Peyer's patch (tissue), 4 donors: ENCODE measurements around the gene SNRK. TPM values are rescaled to one million over a fixed set of nuclear protein-coding genes. Genes with fewer than 3 reads are reported as not detected.

Experiments used
- DNase-seq, 3 donors: peaks; one replicate each; pipeline ENCODE4 v3.0.0-alpha.2; 2017 to 2019
- H3K27ac ChIP-seq, 4 donors: fragments of 200-600 bp; sonication (generic); one replicate each; pipeline ENCODE4 v1.5.1; 2016 to 2019
- H3K27me3 ChIP-seq, 2 donors: fragments of 200-600 bp; sonication (generic); one replicate each; pipeline ENCODE4 v1.5.1; 2019
- H3K36me3 ChIP-seq, 3 donors: fragments of 200-600 bp; sonication (generic); one replicate each; pipeline ENCODE4 v1.5.1; 2016 to 2019
- H3K4me1 ChIP-seq, 4 donors: fragments of 200-600 bp; sonication (generic); one replicate each; pipeline ENCODE4 v1.5.1; 2016 to 2019
- H3K4me3 ChIP-seq, 4 donors: fragments of 200-600 bp; sonication (generic); 1 replicate in 3 of 4; 2 replicates in 1 of 4; pipeline ENCODE4 v1.5.1; 2016 to 2019; ENCODE audit warnings: mild to moderate bottlenecking in 1 of 4
- H3K9me3 ChIP-seq, 4 donors: fragments of 200-600 bp; sonication (generic); one replicate each; pipeline ENCODE4 v1.5.1; 2016 to 2019; ENCODE audit warnings: mild to moderate bottlenecking in 1 of 4
- CTCF ChIP-seq, 6 experiments: fragments of 450-650 bp in 4 of 6; fragments of 200-600 bp in 2 of 6; sonication (generic) in 1 of 6; IDR thresholded peaks; one replicate each; pipeline ENCODE4 v1.5.1; 2017 to 2019; ENCODE audit warnings: antibody characterized with exemption in 6 of 6, mild to moderate bottlenecking in 3 of 6, moderate library complexity in 1 of 6
- POLR2A ChIP-seq, 2 donors: fragments of 450-650 bp; IDR thresholded peaks; one replicate each; pipeline ENCODE4 v1.5.1; 2017; ENCODE audit warnings: antibody characterized with exemption in 2 of 2, mild to moderate bottlenecking in 2 of 2, moderate library complexity in 2 of 2
- total RNA-seq, 4 donors: library from RNA; depleted of rRNA; stranded (reverse); fragments of >200 nt; gene quantifications; one replicate each; pipeline ENCODE4 v1.1.0, GENCODE V29; 2016

SNRK gene
- total RNA-seq, 4 donors from 2014 or later: 48.7 to 69.4 (median 56.7) TPM

DNA sequence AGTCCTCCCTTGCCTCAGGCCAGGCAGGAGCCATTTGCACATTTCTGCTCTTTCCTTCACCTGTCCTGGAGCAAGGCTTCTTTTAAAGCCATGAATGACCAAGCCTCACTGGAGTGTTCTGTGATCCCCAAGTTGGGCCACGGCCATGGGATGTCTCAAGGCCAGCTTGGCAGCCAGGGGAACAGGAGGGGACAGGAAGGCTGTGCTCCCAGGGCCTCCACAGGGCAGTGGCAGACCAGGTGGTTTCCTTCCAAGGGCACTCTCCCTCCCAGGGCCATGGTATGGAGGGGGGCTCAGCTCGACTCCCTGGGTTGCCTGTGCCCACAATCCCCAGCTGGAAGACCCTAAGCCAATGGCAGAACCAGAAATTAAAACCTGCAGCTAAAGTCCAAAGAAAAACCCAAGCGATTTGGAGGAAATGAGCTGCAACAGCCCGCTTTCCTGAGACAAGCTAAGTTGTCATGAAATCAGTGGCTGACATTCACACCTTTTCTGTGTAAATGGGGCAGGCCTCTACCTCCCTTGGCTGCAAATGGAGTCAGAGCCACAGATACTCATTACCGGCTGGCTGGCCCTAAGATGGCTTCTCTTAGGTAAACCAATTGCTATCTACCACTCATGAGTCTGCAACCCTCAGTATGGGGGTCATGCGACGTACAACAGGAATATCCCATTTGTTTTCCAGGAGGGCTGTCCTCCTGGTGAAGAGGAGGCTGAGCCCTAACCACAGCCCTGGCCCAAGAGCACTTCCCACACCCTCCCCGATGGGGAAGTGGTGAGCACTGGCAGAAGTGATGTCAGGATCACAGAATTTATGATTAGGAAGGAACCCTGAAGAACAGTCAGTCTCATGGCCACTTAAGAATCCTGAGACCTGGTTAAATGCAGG, 83.3 kb downstream of the SNRK start:
- no peaks in the 10 kb centered on the region for H3K27me3 ChIP-seq
- peaks cover 0 to 10% (median 0%) of the 10 kb centered on the region in 4 donors for H3K4me1 ChIP-seq
- peaks cover 0 to 10% (median 0%) of the 10 kb centered on the region in 3 donors for H3K36me3 ChIP-seq
- no peak for DNase-seq
- TF ChIP-seq CTCF (IDR thresholded peaks at IDR 0.05): no peak
- no peak for TF ChIP-seq POLR2A (IDR thresholded peaks at IDR 0.05)
- H3K27ac ChIP-seq: no peak overlapping the region
- H3K9me3 ChIP-seq: no peaks in the 10 kb centered on the region
- no peak overlapping the region for H3K4me3 ChIP-seq

GRCh38 chr3:43370293-43370980, 84.1 kb downstream of the SNRK start:
- Histone ChIP-seq H3K4me1 (peaks cover 0 to 10% (median 0%) of the 10 kb centered on the region in 4 donors), H3K4me3 (no peak overlapping the region), H3K27me3 (no peaks in the 10 kb centered on the region), H3K36me3 (peaks cover 0 to 10% (median 0%) of the 10 kb centered on the region in 3 donors), H3K27ac (no peak overlapping the region), H3K9me3 (no peaks in the 10 kb centered on the region)
- no peak for DNase-seq
- no peak for TF ChIP-seq CTCF (IDR thresholded peaks at IDR 0.05)
- no peak for TF ChIP-seq POLR2A (IDR thresholded peaks at IDR 0.05)

DNA sequence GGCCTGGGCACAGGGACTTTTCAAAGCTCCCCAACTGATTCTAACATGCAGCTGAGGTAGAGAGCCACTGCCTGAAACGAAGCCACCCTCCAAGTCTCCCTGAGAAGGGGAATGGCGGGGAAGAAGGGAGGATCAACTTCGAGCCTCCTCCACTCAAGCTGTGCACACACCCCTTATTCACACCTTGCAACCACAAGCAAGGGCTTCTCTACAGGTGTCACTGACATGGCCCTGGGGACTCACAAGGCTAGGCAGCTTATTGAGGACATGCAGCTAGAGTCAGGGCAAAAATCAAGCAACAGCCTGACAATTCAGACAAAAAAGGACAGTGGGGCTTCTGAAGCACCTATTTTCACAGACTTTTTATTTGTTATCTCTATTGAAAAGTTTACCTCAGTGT, 85.2 kb downstream of the SNRK start:
- Histone ChIP-seq H3K4me3 (no peak overlapping the region), H3K27ac (no peak overlapping the region), H3K27me3 (no peaks in the 10 kb centered on the region), H3K9me3 (no peaks in the 10 kb centered on the region), H3K36me3 (peaks cover 0 to 2% (median 0%) of the 10 kb centered on the region in 3 donors), H3K4me1 (peaks cover 0 to 2% (median 0%) of the 10 kb centered on the region in 4 donors)
- DNase-seq: no peak
- TF ChIP-seq CTCF (IDR thresholded peaks at IDR 0.05) (no peak), POLR2A (IDR thresholded peaks at IDR 0.05) (no peak)

GRCh38 chr3:43372007-43372740, 85.8 kb downstream of the SNRK start:
- Histone ChIP-seq H3K9me3 (no peaks in the 10 kb centered on the region), H3K27me3 (no peaks in the 10 kb centered on the region), H3K27ac (no peak overlapping the region), H3K4me1 (no peaks in the 10 kb centered on the region), H3K4me3 (no peak overlapping the region), H3K36me3 (no peaks in the 10 kb centered on the region)
- TF ChIP-seq POLR2A (IDR thresholded peaks at IDR 0.05): no peak
- TF ChIP-seq CTCF (IDR thresholded peaks at IDR 0.05): no peak
- no peak for DNase-seq

DNA sequence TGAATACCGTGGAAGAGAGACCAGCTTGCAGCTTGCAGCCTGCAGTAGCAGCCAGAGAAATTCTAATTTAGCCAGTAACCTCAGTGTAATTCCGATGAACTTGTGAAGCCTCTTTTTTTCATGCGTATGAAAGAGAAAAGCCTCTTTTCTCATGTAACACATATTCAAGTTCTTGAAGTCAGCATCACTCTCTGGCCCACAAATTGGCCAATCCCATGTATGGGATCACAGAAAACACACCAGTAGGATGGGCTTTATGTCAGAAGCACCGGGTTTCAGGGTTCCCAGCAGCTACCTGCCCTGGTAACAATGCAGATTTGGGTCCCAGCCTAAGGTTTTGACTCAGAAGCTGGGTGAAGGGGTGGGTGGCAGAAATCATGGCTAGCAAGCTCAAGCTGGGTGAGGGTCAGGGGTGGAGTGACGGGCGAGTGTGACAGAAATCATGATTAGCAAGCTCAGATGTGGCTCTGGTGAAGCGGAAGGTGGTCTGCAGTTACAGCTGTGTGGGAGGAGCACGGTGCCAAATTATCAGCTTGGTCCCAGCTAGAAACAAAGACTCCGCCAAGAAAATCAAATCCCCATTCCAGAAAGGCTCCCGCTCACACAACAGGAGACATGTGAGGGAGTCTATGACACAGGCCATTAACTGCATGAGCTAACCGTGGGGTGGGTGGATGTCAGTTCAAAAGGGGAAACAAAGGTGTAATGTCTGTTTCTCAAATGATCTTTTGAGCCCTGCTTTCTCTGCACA, 86.6 kb downstream of the SNRK start:
- no peak overlapping the region for H3K27ac ChIP-seq
- no peak overlapping the region for H3K4me3 ChIP-seq
- no peaks in the 10 kb centered on the region for H3K4me1 ChIP-seq
- no peaks in the 10 kb centered on the region for H3K36me3 ChIP-seq
- no peaks in the 10 kb centered on the region for H3K27me3 ChIP-seq
- TF ChIP-seq POLR2A (IDR thresholded peaks at IDR 0.05) (no peak), CTCF (IDR thresholded peaks at IDR 0.05) (no peak)
- H3K9me3 ChIP-seq: no peaks in the 10 kb centered on the region
- no peak for DNase-seq
